Testis (tissue), 2 donors: Measurements from ENCODE around the gene HMCN2.

Source experiments
- CTCF ChIP-seq, 3 experiments: fragments of 450-650 bp in 2 of 3; fragments of 200-600 bp in 1 of 3; sonication (generic) in 1 of 3; IDR thresholded peaks; one replicate each; pipeline ENCODE4 v1.5.1; 2016 to 2019; ENCODE audit warnings: antibody characterized with exemption in 3 of 3, mild to moderate bottlenecking in 2 of 3, moderate library complexity in 1 of 3
- POLR2A ChIP-seq: fragments of 450-650 bp; IDR thresholded peaks from one replicate; pipeline ENCODE4 v1.6.1; 2017; ENCODE audit warnings: antibody characterized with exemption, mild to moderate bottlenecking, moderate library complexity

- TF ChIP-seq POLR2A = no peak
- TF ChIP-seq CTCF (IDR thresholded peaks at IDR 0.05) = no peak
Observed at GRCh38 chr9:130366888-130367550, 101.5 kb downstream of the HMCN2 start.
